ENCODE data around the gene OMP.

The OMP gene

DNA sequence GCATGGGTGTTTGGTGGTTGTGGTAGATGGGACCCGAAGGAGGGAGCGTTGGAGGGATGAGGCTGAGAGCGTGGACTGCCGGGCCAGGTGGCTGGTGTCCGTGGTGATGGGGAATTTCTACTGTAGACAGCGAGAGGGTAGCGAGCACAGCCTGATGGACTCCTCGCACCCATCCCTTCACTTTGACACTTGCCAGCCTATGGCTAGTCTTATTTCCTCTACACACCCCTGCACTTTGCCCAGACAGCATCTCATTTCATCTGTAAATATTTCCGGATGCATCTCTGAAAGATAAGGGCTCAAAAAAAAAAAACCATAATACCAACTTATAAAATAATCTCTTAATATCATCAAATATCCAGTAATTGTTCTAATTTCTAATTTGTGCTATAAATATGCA is 5.8 kb downstream of the OMP start:
- no peak for DNase-seq

DNA sequence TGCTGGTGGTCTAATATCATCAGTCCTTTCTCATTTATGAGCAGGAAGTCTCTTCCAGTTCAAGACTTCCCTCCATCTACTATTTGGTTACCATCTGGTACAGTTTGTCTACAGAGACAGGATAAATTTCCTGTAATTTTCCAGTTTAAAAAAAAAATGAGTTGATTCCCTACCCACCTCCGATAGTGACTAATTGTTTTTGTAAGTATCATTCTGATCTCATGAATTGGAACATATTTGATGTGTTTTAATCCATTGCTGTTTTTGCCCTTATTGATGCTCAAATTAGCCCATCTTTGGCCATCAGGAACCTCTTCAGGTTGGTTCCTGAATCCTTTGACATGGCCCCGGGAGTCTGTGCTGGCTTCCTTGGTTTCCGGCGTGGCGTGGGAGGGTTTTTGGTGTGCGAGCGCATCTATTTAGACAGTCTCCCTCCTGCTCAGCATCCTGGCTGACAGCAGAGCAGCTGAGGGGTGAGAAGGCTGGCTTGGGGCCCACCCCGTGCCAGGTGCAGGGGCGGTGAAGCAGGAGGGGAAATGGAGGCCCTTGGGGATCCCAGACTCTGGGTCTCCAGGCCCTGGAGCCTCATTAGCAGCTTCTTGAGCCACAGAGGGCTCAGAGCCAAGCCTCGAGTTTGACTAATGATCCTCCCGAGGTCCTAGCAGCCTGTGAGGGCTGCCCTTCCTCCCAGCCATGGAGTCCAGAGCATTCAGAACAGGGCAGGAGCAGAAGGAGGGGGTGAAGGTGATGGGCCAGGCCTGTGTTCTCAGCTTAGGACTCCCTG is 6.8 kb downstream of the OMP start:
- DNase-seq = no peak

DNA sequence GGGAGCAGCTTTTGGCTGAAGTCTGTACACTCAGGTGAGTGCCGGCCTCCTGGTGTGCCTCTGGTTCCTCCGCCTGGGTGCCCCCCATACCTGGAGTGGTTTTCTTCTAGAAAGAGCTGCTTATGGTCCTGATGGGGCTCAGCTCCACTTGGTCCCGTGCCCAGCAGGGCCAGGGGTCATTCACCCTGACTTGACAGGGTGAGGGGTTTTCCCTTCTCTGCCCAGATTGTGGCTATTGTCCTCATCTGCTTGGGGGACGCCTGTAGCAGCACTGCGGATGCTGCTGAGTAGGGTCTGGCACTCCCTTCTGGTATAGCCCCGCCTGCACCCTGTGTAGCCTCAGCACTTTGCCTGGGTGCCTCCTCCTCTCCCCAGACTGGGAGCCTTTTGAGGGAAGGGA is 8.2 kb downstream of the OMP start:
- DNase-seq = no peak

GRCh38 chr11:77111277-77111676 is 8.6 kb downstream of the OMP start:
- no peak for DNase-seq

GRCh38 chr11:77111946-77112345 is 9.3 kb downstream of the OMP start:
- DNase-seq = no peak

DNA sequence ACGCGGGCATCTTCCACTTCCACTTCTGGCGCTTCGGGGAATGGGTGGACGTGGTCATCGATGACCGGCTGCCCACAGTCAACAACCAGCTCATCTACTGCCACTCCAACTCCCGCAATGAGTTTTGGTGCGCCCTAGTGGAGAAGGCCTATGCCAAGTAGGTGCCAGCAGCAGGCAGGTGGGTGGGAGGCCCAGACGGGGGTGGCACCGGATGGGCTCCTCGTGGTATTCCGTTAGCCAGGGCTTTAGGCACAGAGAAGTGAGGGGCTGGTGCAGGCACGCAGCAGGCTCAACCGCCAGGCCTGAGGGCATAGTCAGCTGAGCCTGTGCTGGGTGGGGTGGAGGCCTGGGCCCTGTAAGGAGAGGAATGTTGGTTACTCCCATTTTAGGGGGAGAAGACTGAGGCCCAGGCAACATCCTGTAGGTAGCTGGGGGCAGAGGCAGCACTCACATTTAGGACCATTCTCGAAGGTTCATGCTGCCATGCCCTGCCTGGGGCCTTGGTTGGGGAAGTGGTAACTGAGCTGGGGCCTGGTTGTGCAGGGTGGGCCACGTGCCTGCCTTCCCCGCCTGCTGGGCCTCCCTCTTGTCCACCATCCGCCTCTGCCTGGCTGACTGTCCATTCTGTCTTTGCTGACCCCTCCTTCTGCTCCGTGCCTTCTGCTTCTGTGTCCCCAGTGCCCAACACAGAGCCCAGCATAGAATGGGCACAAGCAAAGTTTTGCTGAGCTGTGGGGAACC is 10.2 kb downstream of the OMP start:
- no peak for DNase-seq

- DNase-seq = peak; percentile 29 to 52 (median 50)
Observed at GRCh38 chr11:77113382-77114088, 10.9 kb downstream of the OMP start.

DNA sequence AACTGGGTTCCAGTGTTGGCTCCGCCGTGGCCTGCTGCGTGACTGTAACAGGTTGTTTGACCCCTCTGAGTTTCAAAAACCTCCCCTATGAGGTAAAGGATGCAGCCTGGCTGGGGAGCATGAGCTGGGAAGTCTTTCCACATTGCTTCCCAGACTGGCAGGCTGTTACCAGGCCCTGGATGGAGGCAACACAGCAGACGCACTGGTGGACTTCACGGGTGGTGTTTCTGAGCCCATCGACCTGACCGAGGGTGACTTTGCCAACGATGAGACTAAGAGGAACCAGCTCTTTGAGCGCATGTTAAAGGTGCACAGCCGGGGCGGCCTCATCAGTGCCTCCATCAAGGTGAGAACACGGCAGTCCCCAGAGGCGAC is 11.4 kb downstream of the OMP start:
- DNase-seq = no peak

DNA sequence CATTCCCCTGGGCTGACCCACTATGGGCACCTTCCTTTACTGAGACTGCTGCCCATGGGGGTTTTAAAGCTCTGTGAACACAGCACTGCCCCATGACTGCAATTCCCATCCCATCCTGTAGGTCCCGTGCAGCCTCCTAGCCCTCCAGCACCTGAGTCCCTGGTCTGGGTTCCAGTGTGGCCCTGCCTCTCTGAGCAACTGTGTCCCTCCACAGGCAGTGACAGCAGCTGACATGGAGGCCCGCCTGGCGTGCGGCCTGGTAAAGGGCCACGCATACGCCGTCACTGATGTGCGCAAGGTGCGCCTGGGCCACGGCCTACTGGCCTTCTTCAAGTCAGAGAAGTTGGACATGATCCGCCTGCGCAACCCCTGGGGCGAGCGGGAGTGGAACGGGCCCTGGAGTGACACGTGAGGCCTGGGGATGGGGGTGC is 12.6 kb downstream of the OMP start:
- DNase-seq = no peak

- DNase-seq = no peak
Observed at GRCh38 chr11:77115956-77116355, 13.3 kb downstream of the OMP start.

GRCh38 chr11:77117492-77117891 is 14.9 kb downstream of the OMP start:
- no peak for DNase-seq

DNA sequence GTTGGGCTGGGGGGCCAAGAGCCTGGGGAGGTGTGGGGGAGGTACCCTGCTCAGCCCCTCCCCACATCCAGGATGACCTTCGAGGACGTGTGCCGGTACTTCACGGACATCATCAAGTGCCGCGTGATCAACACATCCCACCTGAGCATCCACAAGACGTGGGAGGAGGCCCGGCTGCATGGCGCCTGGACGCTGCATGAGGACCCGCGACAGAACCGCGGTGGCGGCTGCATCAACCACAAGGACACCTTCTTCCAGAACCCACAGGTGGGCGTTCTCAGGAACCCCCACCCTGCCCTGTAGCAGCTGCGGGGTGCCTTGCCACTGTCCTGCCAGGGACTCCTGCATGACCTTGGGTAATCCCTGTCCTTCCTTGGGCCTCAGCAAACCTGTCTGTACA is 15.4 kb downstream of the OMP start:
- no peak for DNase-seq

DNA sequence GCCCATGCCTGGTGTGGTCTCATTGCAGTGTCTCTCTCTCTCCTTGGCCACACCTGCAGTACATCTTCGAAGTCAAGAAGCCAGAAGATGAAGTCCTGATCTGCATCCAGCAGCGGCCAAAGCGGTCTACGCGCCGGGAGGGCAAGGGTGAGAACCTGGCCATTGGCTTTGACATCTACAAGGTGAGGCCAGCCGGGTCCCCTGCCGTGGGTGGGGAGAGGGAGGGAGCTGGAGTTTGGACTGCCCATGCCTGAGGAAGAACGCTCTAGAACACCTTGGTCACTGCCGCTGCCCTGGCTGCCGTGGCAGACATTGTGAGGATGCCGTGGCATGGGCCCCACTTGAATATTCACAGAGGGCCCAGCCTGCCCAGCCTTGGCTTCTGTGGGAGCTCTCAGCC is 16.3 kb downstream of the OMP start:
- DNase-seq = no peak

DNA sequence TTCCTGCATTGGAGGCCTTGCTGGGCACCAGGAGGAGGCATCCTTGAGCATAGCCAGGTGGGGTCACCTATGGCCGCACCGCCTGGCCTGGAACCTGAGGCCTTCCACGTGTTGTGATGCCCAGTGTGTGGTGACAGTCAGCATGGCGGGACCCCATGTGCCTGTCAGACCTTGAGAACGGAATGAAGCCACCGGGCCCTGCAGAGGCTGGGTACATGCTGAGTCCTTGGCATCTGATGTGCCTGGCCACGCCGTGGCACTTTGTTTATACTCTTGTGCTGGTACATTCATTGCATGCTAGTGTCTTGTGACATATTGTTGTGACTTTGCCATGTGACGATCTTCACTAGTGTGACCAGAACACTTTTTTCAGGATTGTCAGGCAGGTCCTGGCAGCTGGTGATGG is 16.9 kb downstream of the OMP start:
- DNase-seq = no peak

- no peak for DNase-seq
Observed at GRCh38 chr11:77120571-77120970, 17.9 kb downstream of the OMP start.

GRCh38 chr11:77121096-77121640 is 18.5 kb downstream of the OMP start:
- DNase-seq = no peak

GRCh38 chr11:77121876-77122575 is 19.4 kb downstream of the OMP start:
- no peak for DNase-seq

DNA sequence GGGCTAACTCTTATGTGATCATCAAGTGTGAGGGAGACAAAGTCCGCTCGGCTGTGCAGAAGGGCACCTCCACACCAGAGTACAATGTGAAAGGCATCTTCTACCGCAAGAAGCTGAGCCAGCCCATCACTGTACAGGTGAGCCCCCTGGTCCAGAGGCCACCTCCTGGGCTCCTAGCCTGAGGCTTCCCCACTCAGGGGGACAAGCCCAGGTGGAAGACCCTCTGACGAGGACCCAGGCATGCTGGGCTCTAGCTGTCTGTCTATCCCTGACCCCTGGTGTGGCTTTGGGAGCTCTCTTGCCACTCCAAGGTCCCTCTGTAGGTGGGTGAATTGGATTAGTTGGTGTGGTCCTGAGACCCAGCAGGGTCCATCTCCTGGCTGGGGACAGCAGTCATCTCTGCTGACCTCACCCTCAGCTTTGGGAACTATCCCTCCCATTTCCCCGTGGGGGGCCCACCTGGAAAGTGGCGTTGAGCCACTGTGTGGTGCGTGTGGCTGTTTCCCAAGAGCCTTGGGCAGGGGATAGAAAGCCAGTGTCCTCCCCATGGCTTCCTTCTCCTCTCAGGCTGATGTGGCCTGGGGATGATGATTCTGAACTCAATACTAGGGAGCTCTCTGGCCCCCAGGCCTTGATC is 20.1 kb downstream of the OMP start:
- DNase-seq = no peak

DNA sequence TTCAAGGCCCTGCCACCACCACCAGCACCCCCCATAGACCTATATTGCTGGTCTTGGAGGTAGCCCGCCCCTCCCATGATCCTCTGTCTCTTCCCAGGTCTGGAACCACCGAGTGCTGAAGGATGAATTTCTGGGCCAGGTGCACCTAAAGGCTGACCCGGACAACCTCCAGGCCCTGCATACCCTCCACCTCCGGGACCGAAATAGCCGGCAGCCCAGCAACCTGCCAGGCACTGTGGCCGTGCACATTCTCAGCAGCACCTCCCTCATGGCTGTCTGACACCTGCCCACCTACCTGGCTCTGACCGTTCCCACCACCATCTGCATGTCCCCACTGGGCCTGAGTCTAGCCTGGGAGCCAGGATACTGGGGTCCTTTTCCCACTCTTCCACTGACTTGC is 21.0 kb downstream of the OMP start:
- DNase-seq = no peak

- no peak for DNase-seq
Observed at GRCh38 chr11:77124041-77124440, 21.4 kb downstream of the OMP start.

GRCh38 chr11:77124488-77124887 is 21.8 kb downstream of the OMP start:
- no peak for DNase-seq

DNA sequence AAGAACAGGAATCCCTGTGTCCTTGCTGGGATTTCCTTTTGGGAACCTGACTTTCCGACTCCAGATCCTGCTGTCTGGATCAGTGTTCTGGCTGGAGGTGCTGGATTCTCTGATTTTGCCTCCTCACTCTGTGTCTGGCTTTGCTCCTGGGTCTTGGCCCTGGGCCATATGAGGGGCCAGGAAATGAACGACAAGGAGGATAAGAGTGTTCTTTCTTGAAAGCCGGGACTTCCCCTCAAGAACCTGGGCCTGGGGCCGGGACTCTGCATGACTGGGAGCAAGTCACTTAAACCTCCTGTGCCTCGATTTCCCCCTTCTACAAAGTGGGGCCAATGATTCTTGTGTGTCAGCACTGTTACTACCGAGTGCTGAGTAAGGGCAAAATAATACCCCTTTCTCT is 22.6 kb downstream of the OMP start:
- DNase-seq = no peak

Measured in suppressor macrophage treated with lipopolysaccharide for 1 hour (primary cell).